Measurements from ENCODE around the gene HIVEP3.

GRCh38 chr1:41639332-41639936 is 279.3 kb downstream of the HIVEP3 start:
- no peak for TF ChIP-seq CTCF (IDR thresholded peaks at IDR 0.05)
- TF ChIP-seq POLR2A (IDR thresholded peaks at IDR 0.05) = no peak
